Ovary (tissue), 9 donors: Measurements from ENCODE around the gene CCDC71L. TPM values are rescaled to one million over a fixed set of nuclear protein-coding genes. Genes with fewer than 3 reads are reported as not detected.
"Not testable (repeated sequence)": the region's sequence is repeated elsewhere in the genome, so short reads cannot be mapped to it uniquely, and the experiment has no call there.

ENCODE experiments used
- DNase-seq, 5 donors: peaks; one replicate each; pipeline ENCODE4 v3.0.0-alpha.2; 2019 to 2020
- H3K27ac ChIP-seq, 2 donors: fragments of 200-600 bp; one replicate each; pipeline versions ENCODE4 v1.5.1 to v1.8.0; 2019 to 2022
- H3K27me3 ChIP-seq: fragments of 200-600 bp; one replicate; pipeline ENCODE4 v1.8.0; 2022
- H3K36me3 ChIP-seq: fragments of 200-600 bp; sonication (generic); one replicate; pipeline ENCODE4 v1.5.1; 2019
- H3K4me1 ChIP-seq: one replicate; pipeline ENCODE4 v1.8.1; 2013; ENCODE audit warnings: mild to moderate bottlenecking, moderate library complexity; ENCODE audit not compliant: insufficient read depth
- H3K4me3 ChIP-seq: fragments of 200-600 bp; sonication (generic); one replicate; pipeline ENCODE4 v1.5.1; 2017
- H3K9me3 ChIP-seq, 2 donors: fragments of 200-600 bp in 1 of 2; sonication (generic) in 1 of 2; one replicate each; pipeline versions ENCODE4 v1.5.1 to v1.8.1; 2013 to 2019; ENCODE audit warnings: mild to moderate bottlenecking in 1 of 2, moderate library complexity in 1 of 2
- CTCF ChIP-seq, 3 donors: fragments of 450-650 bp in 2 of 3; fragments of 200-600 bp in 1 of 3; IDR thresholded peaks; one replicate each; pipeline versions ENCODE4 v1.5.1 to v1.8.0; 2016 to 2022; ENCODE audit warnings: antibody characterized with exemption in 3 of 3, mild to moderate bottlenecking in 1 of 3
- EP300 ChIP-seq: sonication (generic); formaldehyde crosslinking; IDR thresholded peaks from one replicate; pipeline ENCODE4 v1.6.1; 2017; ENCODE audit warnings: antibody characterized with exemption
- POLR2A ChIP-seq: fragments of 450-650 bp; IDR thresholded peaks from one replicate; pipeline ENCODE4 v1.6.1; 2017; ENCODE audit warnings: antibody characterized with exemption, mild to moderate bottlenecking, moderate library complexity
- WGBS, 3 donors: extraction: QIAGEN DNeasy Blood & Tissue Kit in 1 of 3; methylation state at CpG; one replicate each; pipeline versions ENCODE4 v1.1.5 to v1.1.7; 2013 to 2017; 5-methylcytosine and 5-hydroxymethylcytosine counted together
- intact Hi-C, 4 donors: fragments of 100-400 bp; cut with DNase I; formaldehyde crosslinking; loops; one replicate each; pipeline versions ENCODE4 v1.11.0 to v1.15.1; 2022 to 2023
- polyA plus RNA-seq, 2 donors: library from polyadenylated mRNA; stranded (reverse); fragments of 200-250 nt in 1 of 2; fragments of 350-450 nt in 1 of 2; fragmentation: Illumina TruSeq in 1 of 2; extraction: RNeasy Lipid Tissue Mini Kit (QIAGEN cat#74804) in 1 of 2; gene quantifications; one replicate each; pipeline ENCODE4 v1.2.3, GENCODE V29; 2013 to 2014
- total RNA-seq, 7 donors: library from RNA; depleted of rRNA in 2 of 7; stranded (reverse); fragments of >200 nt in 2 of 7; fragmentation: NEBNext Ultra II Directional in 3 of 7; extraction: Animal tissue kit (Norgen Biotek cat#: 25700) in 3 of 7; gene quantifications; one replicate each; pipeline versions ENCODE4 v1.1.0 to v1.2.4, GENCODE V29; 2016 to 2023
- donor health status: DM: no; HTN: no; CAD: no; lungs with moderate emphysema.
- donor health status: DM: no; HTN: no; CAD: no.
- donor health status: Bipolar disorder and iron deficiency.
- donor health status: DM: yes; HTN: yes; CAD: no.
- donor health status: DM: no; HTN: no; CAD: no.
- donor health status: DM: yes; HTN: yes; CAD: no.

CCDC71L gene
- total and polyA plus RNA-seq, 9 donors, result 9.9 to 77.1 (median 18.5) TPM

DNA sequence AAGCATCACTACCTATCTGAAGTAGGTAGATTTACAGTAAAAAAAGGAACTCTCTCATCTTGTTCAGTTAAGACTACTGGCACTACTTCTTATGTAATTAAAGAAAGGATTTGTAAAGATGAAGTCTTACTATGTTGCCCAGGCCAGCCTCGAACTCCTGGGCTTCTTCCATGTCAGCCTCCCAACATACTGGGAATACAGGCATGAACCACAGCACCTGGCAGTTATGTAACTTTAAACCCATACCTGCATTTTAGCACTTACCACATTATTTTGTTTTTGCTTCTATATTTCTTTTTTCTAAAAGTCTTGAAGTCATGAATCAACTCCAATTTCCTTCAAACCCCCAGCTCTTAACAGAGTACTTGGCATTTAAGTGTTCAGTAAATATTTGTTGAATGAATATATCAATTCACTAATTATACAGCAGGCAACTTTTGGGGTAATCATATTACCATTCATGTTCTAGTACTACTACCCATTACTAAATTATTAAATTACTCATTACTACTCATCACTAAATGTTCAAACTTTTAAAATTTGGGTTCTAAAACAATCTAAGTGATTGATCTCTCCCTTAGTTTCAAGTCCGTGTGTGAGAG, 31.6 kb upstream of the CCDC71L start:
- no peak for DNase-seq
- H3K36me3 ChIP-seq, result no peaks in the 10 kb centered on the region
- H3K27me3 ChIP-seq, result no peaks in the 10 kb centered on the region
- no peaks in the 10 kb centered on the region for H3K4me1 ChIP-seq
- no peak overlapping the region for H3K4me3 ChIP-seq
- TF ChIP-seq EP300 (no peak), CTCF (IDR thresholded peaks at IDR 0.05) (no peak), POLR2A (no peak)
- no peak overlapping the region for H3K27ac ChIP-seq
- H3K9me3 ChIP-seq, result no peaks in the 10 kb centered on the region
- intact Hi-C loops, result no loop called here
- 61 to 72% (median 72%) methylated on average over 2 of the region's 2 CpGs for WGBS, 3 donors

DNA sequence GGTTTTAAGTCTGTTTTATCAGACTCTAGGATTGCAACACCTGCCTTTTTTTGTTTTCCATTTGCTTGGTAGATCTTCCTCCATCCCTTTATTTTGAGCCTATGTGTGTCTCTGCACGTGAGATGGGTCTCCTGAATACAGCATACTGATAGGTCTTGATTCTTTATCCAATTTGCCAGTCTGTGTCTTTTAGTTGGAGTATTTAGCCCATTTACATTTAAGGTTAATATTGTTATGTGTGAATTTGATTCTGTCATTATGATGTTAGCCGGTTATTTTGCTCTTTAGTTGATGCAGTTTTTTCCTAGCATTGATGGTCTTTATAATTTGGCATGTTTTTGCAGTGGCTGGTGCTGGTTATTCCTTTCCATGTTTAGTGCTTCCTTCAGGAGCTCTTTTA, 27.2 kb upstream of the CCDC71L start:
- H3K4me1 ChIP-seq, H3K27me3 ChIP-seq, DNase-seq, H3K4me3 ChIP-seq, H3K9me3 ChIP-seq, intact Hi-C loops, H3K36me3 ChIP-seq, H3K27ac ChIP-seq: not testable (repeated sequence)
- WGBS, 3 donors, result 83 to 88% (median 83%) methylated on average over 2 of the region's 2 CpGs

DNA sequence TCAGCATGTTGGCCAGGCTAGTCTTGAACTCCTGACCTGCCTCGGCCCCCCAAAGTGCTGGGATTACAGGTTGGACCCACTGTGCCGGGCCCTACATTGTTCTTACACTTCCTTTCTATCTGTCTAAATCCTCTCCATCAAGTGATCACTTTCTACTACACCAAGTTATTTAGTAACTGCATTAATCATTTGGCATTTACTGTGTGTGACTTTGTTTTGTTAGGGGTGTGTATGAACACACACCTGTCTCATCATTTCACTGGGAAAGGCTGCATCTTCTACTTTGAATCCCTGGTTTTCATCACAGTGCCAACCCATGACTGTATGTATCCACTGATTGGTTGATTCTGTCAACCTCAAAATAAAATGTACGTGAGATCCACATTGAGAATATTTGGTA, 23.0 kb upstream of the CCDC71L start:
- 75 to 91% (median 81%) methylated on average over 3 of the region's 3 CpGs for WGBS, 3 donors
- Histone ChIP-seq H3K27ac (no peak overlapping the region), H3K9me3 (no peaks in the 10 kb centered on the region), H3K4me1 (no peaks in the 10 kb centered on the region), H3K27me3 (no peaks in the 10 kb centered on the region), H3K4me3 (no peak overlapping the region), H3K36me3 (no peaks in the 10 kb centered on the region)
- intact Hi-C loops, result no loop called here
- TF ChIP-seq CTCF (IDR thresholded peaks at IDR 0.05) (no peak), POLR2A (no peak), EP300 (no peak)
- no peak for DNase-seq

DNA sequence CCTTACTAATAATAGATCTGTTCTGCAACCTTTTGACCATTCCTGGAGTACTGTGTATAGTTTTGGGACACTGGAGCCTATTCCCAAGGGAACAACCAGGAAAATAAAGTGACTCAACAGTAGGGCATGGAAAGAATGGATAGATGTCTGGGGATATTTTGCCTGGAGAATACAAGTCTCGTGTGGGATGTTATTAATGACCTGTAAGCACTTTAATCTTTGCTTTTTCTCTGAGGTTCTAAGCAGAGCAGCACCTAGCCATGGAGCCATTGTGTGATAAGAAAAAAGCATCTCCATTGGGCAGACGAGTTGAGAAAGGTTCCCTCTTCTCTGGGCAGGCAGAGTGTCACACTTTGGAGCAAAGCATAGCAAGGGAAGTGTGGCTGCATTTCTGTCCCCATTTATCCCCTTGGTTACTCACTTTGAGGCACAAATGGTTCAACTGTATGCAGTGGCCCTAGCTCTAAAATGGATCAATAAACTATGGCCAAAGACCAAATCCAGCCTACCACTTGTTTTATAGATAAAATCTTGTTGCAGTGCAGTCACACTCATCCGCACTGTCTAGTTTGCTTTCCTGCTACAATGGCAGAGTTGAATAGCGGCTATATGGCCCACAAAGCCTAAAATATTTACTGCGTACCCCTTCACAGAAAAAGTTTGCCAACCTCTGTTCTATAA, 21.0 kb upstream of the CCDC71L start:
- TF ChIP-seq POLR2A, result no peak
- TF ChIP-seq EP300, result no peak
- TF ChIP-seq CTCF (IDR thresholded peaks at IDR 0.05), result no peak
- Histone ChIP-seq H3K36me3 (no peaks in the 10 kb centered on the region), H3K4me1 (no peaks in the 10 kb centered on the region), H3K27me3 (no peaks in the 10 kb centered on the region), H3K9me3 (no peaks in the 10 kb centered on the region), H3K27ac (no peak overlapping the region), H3K4me3 (no peak overlapping the region)
- 43 to 73% (median 47%) methylated on average over 5 of the region's 5 CpGs for WGBS, 3 donors
- DNase-seq, result no peak
- intact Hi-C loops, result no loop called here

- Histone ChIP-seq H3K9me3 (no peaks in the 10 kb centered on the region), H3K4me1 (no peaks in the 10 kb centered on the region), H3K27me3 (no peaks in the 10 kb centered on the region), H3K36me3 (no peaks in the 10 kb centered on the region), H3K27ac (no peak overlapping the region), H3K4me3 (no peak overlapping the region)
- DNase-seq, result no peak
- 57 to 67% (median 60%) methylated on average over 6 of the region's 6 CpGs for WGBS, 3 donors
- no peak for TF ChIP-seq POLR2A
- TF ChIP-seq CTCF (IDR thresholded peaks at IDR 0.05), result no peak
- no peak for TF ChIP-seq EP300
- intact Hi-C loops, result no loop called here
Measured at GRCh38 chr7:106679153-106679931, 18.4 kb upstream of the CCDC71L start.
